ENCODE results near the gene C1QBP. TPM values are rescaled to one million over a fixed set of nuclear protein-coding genes. Genes with fewer than 3 reads are reported as not detected.

The C1QBP gene
- total RNA-seq, 1 experiment from 2014 or later: 128 TPM

DNA sequence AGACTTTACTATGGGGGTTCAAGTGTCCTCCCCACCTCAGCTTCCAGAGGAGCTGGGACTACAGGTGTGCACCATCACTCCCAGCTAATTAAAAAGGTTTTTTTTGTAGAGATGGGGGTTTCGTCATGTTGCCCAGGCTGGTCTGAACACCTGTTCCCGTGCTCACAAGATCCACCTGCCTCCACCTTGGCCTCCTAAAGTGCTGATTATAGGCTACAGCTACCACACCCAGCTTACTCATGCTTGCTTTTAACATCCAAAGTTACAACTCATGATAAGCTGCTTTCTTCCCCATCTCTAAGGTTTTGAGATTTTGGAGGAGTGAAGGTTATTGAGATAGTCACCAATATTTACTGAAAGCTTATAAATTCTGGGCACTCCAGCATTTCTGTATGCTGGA is 22.1 kb downstream of the C1QBP start:
- Mint-ChIP-seq H3K36me3 (ENCODE audit: insufficient read depth, unreplicated experiment) (peaks cover 76% of the 10 kb centered on the region), H3K27ac (ENCODE audit: unreplicated experiment) (no peak overlapping the region), H3K9me3 (ENCODE audit: low read depth, unreplicated experiment) (no peaks in the 10 kb centered on the region), H3K4me3 (ENCODE audit: low read depth, unreplicated experiment) (peak overlapping the region; percentile 84), H3K27me3 (ENCODE audit: unreplicated experiment) (no peaks in the 10 kb centered on the region), H3K4me1 (ENCODE audit: low read depth, unreplicated experiment) (peaks cover 25% of the 10 kb centered on the region)
- no peak for DNase-seq
- CTCF ChIA-PET: interaction anchor here (0.8 kb wide), 1 partner anchor 89 kb away, joined by 3 read pairs; no protein-coding TSS in a partner anchor
- TF ChIP-seq, protein P1, sequence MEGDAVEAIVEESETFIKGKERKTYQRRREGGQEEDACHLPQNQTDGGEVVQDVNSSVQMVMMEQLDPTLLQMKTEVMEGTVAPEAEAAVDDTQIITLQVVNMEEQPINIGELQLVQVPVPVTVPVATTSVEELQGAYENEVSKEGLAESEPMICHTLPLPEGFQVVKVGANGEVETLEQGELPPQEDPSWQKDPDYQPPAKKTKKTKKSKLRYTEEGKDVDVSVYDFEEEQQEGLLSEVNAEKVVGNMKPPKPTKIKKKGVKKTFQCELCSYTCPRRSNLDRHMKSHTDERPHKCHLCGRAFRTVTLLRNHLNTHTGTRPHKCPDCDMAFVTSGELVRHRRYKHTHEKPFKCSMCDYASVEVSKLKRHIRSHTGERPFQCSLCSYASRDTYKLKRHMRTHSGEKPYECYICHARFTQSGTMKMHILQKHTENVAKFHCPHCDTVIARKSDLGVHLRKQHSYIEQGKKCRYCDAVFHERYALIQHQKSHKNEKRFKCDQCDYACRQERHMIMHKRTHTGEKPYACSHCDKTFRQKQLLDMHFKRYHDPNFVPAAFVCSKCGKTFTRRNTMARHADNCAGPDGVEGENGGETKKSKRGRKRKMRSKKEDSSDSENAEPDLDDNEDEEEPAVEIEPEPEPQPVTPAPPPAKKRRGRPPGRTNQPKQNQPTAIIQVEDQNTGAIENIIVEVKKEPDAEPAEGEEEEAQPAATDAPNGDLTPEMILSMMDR (IDR thresholded peaks at IDR 0.05; ENCODE audit: unreplicated experiment): no peak
- intact Hi-C loops (cut with micrococcal nuclease; ENCODE audit: unreplicated experiment): no loop called here
- TSS peak; percentile 0 for BruUV-seq (replicated peaks)

DNA sequence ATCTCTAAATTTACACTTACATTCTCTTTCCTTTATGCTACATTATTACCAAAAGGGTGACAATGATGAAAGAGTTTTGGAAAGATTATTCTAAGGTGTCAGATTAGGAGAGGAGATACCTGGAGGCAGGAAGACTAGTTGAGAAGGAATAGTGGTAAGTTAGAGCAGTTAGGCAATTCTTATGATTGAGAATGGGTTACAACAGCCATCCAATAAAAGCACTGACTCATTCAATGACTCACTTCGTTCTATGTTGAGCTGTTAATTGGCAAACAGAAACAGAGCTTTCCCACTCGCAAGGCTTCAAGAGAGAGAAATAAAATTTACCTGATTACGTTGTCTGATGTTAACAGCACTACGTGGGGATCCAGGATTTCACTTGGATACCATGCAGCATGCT is 25.3 kb downstream of the C1QBP start:
- no TSS peak for BruUV-seq (replicated peaks)
- no peaks in the 10 kb centered on the region for H3K27me3 Mint-ChIP-seq (ENCODE audit: unreplicated experiment)
- no peak for DNase-seq
- peak overlapping the region; percentile 95 for H3K27ac Mint-ChIP-seq (ENCODE audit: unreplicated experiment)
- peaks cover 56% of the 10 kb centered on the region for H3K36me3 Mint-ChIP-seq (ENCODE audit: insufficient read depth, unreplicated experiment)
- no peaks in the 10 kb centered on the region for H3K9me3 Mint-ChIP-seq (ENCODE audit: low read depth, unreplicated experiment)
- CTCF ChIA-PET: interaction anchor here (0.6 kb wide), 1 partner anchor 25 kb away, joined by 4 read pairs; the partner anchor contains the start of gene C1QBP
- intact Hi-C loops (cut with micrococcal nuclease; ENCODE audit: unreplicated experiment): no loop called here
- TF ChIP-seq, protein P1 (IDR thresholded peaks at IDR 0.05; ENCODE audit: unreplicated experiment): no peak
- H3K4me1 Mint-ChIP-seq (ENCODE audit: low read depth, unreplicated experiment): peaks cover 21% of the 10 kb centered on the region
- H3K4me3 Mint-ChIP-seq (ENCODE audit: low read depth, unreplicated experiment): peak overlapping the region; percentile 26

DNA sequence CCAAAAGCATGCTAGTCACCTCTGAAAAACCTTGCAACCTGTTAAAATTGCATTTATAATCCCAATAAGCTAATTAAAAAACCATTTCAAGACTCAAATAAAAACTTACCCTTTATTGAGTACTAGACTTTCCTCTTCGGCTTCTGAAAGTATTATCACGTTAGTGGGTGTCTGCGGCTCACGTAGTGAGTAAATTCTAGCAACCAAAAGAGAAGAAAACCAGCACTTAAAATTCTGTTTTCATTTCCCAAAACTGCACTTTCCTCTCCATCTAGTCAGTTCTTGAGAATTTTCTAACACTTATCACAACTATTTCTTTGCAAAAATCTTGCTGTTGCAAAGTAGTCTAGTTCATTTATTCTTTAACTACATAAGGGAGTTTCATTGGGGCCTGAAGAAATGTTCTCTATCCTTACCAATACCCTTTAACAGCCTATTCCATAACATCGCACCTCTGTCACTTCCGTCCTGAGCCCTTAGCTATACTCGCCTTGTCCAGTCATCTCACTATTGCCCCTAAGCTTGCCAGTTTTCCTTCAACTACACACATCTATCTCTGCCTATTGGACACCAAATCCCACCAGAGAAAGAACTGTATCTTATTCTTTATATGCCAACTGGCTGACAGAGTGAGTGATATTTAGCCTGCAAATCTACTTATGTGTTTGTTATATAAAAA is 28.2 kb downstream of the C1QBP start:
- no peaks in the 10 kb centered on the region for H3K27me3 Mint-ChIP-seq (ENCODE audit: unreplicated experiment)
- no peak overlapping the region for H3K4me3 Mint-ChIP-seq (ENCODE audit: low read depth, unreplicated experiment)
- H3K9me3 Mint-ChIP-seq (ENCODE audit: low read depth, unreplicated experiment): no peaks in the 10 kb centered on the region
- peaks cover 30% of the 10 kb centered on the region for H3K36me3 Mint-ChIP-seq (ENCODE audit: insufficient read depth, unreplicated experiment)
- H3K27ac Mint-ChIP-seq (ENCODE audit: unreplicated experiment): no peak overlapping the region
- intact Hi-C loops (cut with micrococcal nuclease; ENCODE audit: unreplicated experiment): no loop called here
- TF ChIP-seq, protein P1 (IDR thresholded peaks at IDR 0.05; ENCODE audit: unreplicated experiment): no peak
- peaks cover 21% of the 10 kb centered on the region for H3K4me1 Mint-ChIP-seq (ENCODE audit: low read depth, unreplicated experiment)
- CTCF ChIA-PET: no interaction called here
- BruUV-seq (replicated peaks): no TSS peak
- DNase-seq: no peak

DNA sequence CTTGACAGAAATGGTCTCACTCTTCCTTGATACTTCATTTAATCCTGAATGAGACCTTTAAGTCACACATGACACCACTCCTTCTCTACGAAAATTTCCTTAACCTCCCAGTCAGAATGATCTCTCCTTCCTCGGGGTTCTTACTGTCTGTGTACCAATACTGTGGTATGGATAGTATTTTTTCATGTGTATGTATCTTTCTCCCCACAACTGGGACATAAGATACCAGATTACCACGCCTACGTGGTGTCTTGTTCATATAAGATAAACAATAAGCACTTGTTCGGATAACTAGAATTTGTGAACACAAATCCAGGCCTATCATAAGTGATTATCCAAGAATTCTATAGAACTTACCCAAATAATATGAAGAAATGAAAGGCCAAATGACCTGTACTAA is 30.8 kb downstream of the C1QBP start:
- H3K27me3 Mint-ChIP-seq (ENCODE audit: unreplicated experiment): no peaks in the 10 kb centered on the region
- H3K27ac Mint-ChIP-seq (ENCODE audit: unreplicated experiment): no peak overlapping the region
- H3K9me3 Mint-ChIP-seq (ENCODE audit: low read depth, unreplicated experiment): no peaks in the 10 kb centered on the region
- TF ChIP-seq, protein P1 (IDR thresholded peaks at IDR 0.05; ENCODE audit: unreplicated experiment): no peak
- H3K36me3 Mint-ChIP-seq (ENCODE audit: insufficient read depth, unreplicated experiment): peaks cover 32% of the 10 kb centered on the region
- no TSS peak for BruUV-seq (replicated peaks)
- peaks cover 14% of the 10 kb centered on the region for H3K4me1 Mint-ChIP-seq (ENCODE audit: low read depth, unreplicated experiment)
- no peak for DNase-seq
- CTCF ChIA-PET: no interaction called here
- intact Hi-C loops (cut with micrococcal nuclease; ENCODE audit: unreplicated experiment): no loop called here
- H3K4me3 Mint-ChIP-seq (ENCODE audit: low read depth, unreplicated experiment): no peak overlapping the region
